SH-SY5Y (cell line): ENCODE measurements around the gene ZNF366.

ENCODE experiments used
- GATA2 ChIP-seq: IDR thresholded peaks from 2 replicates; pipeline ENCODE4 v1.6.1; 2011; ENCODE audit warnings: mild to moderate bottlenecking, low read depth, low read length
- GATA3 ChIP-seq: IDR thresholded peaks from 2 replicates; pipeline ENCODE4 v1.6.1; 2011; ENCODE audit warnings: low read depth, mild to moderate bottlenecking, low read length, moderate library complexity

GRCh38 chr5:72434781-72435437 lies 72.3 kb downstream of the ZNF366 start:
- TF ChIP-seq GATA3 (no peak), GATA2 (no peak)
